HG02884 (cell line): ENCODE measurements around the gene SEMA5A.

Experiments used
- ATAC-seq: cut with Tn5 transposase; IDR thresholded peaks from one replicate; pipeline ENCODE4 v1.9.1; 2021; ENCODE audit warnings: mild to moderate bottlenecking, moderate library complexity; ENCODE audit not compliant: unreplicated experiment

The SEMA5A gene

GRCh38 chr5:9515436-9515835 lies 30.4 kb downstream of the SEMA5A start:
- ATAC-seq: no peak

GRCh38 chr5:9514968-9515367 lies 30.9 kb downstream of the SEMA5A start:
- no peak for ATAC-seq

- no peak for ATAC-seq
These were observed 32.0 kb downstream of the SEMA5A start for GRCh38 chr5:9513827-9514226.

GRCh38 chr5:9512457-9512856 lies 33.4 kb downstream of the SEMA5A start:
- ATAC-seq: no peak

GRCh38 chr5:9507974-9508373 lies 37.9 kb downstream of the SEMA5A start:
- ATAC-seq: no peak

GRCh38 chr5:9505225-9505624 lies 40.6 kb downstream of the SEMA5A start:
- no peak for ATAC-seq

- no peak for ATAC-seq
These were observed 43.0 kb downstream of the SEMA5A start for GRCh38 chr5:9502864-9503263.

- ATAC-seq: no peak
These were observed 43.6 kb downstream of the SEMA5A start for GRCh38 chr5:9502050-9502834.

- no peak for ATAC-seq
These were observed 45.2 kb downstream of the SEMA5A start for GRCh38 chr5:9500625-9501024.

GRCh38 chr5:9500193-9500592 lies 45.7 kb downstream of the SEMA5A start:
- no peak for ATAC-seq

- peak; percentile 77 for ATAC-seq
These were observed 46.4 kb downstream of the SEMA5A start for GRCh38 chr5:9499498-9499876.

GRCh38 chr5:9498541-9499497 lies 47.1 kb downstream of the SEMA5A start:
- ATAC-seq: no peak

- ATAC-seq: no peak
These were observed 48.5 kb downstream of the SEMA5A start for GRCh38 chr5:9497347-9497746.

- ATAC-seq: no peak
These were observed 49.1 kb downstream of the SEMA5A start for GRCh38 chr5:9496801-9497200.

GRCh38 chr5:9495121-9495520 lies 50.8 kb downstream of the SEMA5A start:
- ATAC-seq: no peak

GRCh38 chr5:9494301-9494700 lies 51.6 kb downstream of the SEMA5A start:
- no peak for ATAC-seq

GRCh38 chr5:9490494-9491097 lies 55.3 kb downstream of the SEMA5A start:
- ATAC-seq: no peak

GRCh38 chr5:9483779-9484178 lies 62.1 kb downstream of the SEMA5A start:
- ATAC-seq: no peak

- ATAC-seq: no peak
These were observed 62.6 kb downstream of the SEMA5A start for GRCh38 chr5:9483243-9483642.

GRCh38 chr5:9482381-9482780 lies 63.5 kb downstream of the SEMA5A start:
- ATAC-seq: no peak

GRCh38 chr5:9480499-9480898 lies 65.4 kb downstream of the SEMA5A start:
- ATAC-seq: no peak

GRCh38 chr5:9479990-9480389 lies 65.9 kb downstream of the SEMA5A start:
- ATAC-seq: no peak
